HG02759 (cell line): ENCODE data around the gene HDAC6.

ENCODE experiments used
- ATAC-seq: cut with Tn5 transposase; IDR thresholded peaks from one replicate; pipeline ENCODE4 v1.9.1; 2021; ENCODE audit warnings: mild to moderate bottlenecking, moderate library complexity; ENCODE audit not compliant: unreplicated experiment

HDAC6 gene

GRCh38 chrX:48801280-48802088 lies at the start of gene HDAC6:
Gene HDAC6 (plus strand): TSS chrX:48802067. CDS start chrX:48802693, 626 bp downstream.
- ATAC-seq, result peak; percentile 87

DNA sequence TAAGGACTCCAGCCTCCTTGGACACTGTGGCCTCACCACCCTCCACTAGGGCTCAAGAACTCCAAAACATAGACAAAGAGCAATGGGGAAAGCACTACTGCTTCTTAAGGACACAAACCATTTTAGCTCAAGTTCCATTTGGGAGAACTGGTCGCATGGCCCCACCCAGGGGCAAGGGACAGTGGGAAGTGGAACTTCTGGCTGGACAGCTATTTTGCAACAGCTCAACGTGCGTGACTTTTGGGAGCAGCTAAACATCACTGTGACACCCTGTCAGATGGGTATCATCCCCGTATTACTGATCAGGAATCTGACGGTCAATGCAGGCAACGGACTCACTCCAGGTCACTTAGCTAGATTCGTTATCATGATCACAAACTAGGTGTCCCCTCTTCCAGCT lies 49.4 kb upstream of the HDAC6 start:
- ATAC-seq, result no peak

DNA sequence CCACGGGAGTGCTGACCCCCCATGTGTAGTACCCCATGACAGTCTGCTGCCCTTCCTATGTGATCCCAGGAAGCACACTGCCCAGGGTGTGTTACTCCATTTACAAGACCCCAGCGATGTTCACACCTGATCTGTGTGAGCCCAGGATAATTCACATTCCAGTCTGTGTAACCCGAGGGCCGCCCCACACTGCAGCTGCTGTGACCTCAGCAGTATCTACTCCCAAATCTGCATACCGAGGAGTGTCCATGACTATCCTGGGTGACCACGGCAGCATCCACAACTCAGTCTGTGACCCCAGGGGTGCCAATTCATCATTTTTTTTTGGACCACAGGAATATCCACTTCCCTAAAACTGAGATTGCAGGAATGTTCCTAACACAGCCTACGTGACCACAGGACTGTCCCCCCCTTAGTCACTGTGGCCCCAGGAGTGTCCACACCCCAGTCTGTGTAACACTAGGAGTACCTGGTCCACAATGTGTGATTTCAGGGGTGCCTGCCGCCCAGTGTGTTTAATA lies 48.1 kb upstream of the HDAC6 start:
- no peak for ATAC-seq

GRCh38 chrX:48754238-48754637 lies 47.6 kb upstream of the HDAC6 start:
- ATAC-seq, result no peak

DNA sequence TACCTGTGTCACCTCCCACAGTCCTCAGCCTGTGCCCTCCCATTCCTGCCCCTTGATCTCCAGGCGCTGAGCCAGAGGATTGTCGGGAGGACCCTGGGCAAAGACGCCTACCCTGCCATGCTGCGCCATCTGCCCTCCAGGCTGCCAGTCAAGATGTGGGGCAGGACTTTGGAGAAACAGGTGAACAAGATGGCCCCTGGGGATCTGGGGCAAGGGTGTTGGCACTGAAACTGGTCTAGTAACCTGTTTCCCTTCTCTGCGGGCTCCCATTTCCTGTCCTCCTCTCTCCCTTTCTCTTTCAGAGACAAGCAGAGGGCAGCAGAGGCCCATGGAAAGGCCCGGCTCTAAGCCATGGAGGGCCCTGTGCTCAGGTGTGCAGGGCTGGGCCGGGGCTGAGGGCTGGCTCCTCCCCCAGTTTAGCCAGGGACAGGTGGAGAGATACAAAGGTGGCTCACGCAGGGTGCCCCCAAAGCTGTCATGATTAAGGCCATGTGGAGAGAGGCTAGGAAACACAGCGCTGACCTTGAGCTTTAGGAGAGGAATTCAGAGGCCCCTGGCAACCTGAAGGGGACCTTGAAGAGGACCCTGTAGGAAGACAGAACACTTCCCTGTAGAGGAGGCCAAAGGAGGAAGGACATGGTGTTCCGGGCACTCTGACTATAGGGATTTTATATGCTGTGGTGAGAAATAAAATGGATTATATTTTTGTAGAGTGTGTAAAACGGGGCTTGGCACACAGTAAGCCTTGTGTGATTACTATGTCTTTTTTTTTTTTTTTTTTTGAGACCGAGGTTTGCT lies 40.0 kb upstream of the HDAC6 start, which contains the start of gene GLOD5:
Gene GLOD5, plus strand, starts transcription at position 74 of the 798 bp plus-strand sequence. Its CDS starts 44 bp downstream, at position 118.
- ATAC-seq, result no peak

DNA sequence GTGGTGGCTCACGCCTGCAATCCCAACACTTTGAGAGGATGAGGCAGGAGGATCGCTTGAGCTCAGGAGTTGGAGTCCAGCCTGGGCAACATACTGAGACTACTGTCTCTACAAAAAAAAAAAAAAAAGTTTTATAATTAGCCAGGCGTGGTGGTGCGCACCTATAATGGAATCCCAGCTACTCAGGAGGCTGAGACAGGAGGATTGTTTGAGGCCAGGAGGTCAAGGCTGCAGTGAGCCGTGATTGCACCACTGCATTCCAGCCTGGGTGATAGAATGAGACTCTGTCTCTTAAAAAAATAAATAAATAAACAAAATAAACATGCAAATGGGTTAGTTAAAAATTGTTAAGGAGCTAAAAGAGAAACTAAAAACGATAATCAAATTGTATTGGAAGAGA lies 32.6 kb upstream of the HDAC6 start:
- ATAC-seq, result no peak

DNA sequence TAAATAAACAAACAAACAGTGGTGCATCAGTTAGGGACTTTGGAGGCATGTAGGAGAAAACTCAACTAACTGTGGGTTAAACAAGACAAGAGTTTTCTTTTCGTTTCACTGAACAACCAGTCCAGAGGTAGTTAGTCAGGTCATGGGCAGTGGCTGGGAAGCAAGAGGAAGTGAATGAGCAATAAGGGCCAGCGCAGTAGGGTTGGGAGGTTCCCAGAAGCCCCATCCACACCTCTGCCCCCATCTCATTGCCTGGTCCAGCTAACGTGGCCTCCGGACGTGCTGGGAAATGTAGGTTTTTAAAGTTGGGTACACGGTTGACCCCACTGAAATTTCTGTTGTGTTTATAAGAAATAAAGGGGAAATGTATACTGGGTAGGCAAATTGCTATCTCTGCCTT lies 31.6 kb upstream of the HDAC6 start:
- no peak for ATAC-seq

DNA sequence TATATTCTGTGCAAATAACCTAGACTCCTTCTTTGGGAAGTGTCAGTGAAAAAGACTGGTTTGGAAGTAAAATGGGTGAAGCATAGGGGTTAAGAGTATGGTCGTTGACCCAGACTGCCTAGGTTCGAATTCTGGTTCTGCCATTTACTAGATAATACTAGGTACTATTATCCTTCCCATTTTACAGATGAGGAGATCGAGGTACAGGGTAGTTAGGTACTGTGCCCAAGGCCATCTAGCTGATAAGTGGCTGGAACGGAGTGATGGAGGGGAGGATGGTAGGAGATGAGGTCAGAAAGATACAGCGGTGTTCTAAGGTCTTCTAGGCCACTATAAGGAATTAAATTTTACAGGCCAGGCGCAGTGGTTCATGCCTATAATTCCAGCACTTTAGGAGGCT lies 29.3 kb upstream of the HDAC6 start:
- ATAC-seq, result no peak

- ATAC-seq, result no peak
These were observed 24.9 kb upstream of the HDAC6 start for GRCh38 chrX:48776818-48777439.

- no peak for ATAC-seq
These were observed 22.5 kb upstream of the HDAC6 start for GRCh38 chrX:48779399-48779798.

DNA sequence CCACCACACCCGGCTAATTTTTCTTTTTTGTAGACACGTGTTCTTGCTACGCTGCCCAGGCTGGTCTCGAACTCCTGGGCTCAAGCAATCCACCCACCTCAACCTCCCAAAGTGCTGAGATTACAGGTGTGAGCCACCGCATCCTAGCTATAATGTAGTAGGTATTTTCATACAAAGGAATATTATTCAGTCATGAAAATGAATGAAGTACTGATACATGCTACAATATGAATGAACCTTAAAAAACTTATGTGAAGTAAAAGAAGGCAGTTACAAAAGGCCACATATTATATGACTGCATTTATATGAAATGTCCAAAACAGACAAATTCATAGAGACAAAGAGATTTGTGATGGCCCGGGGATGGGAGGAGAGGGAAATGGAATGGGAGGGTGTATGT lies 20.2 kb upstream of the HDAC6 start:
- no peak for ATAC-seq

DNA sequence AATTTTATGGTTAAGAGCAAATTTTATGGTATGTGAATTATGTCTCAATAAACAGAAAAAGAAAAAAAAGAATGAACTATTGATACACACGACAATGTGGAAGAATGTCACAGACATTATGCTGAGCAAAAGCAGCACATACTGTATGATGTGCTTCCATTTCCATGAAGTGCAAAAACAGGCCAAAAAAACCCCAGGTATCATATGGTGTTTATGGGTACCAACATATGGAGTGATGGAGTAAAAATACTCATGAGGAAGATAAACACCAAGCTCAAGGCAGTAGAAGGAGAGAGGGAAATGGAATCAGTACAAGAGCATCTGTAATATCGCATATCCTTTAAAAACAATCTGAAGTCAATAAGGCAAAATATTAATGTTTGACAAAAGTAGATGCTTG lies 19.7 kb upstream of the HDAC6 start:
- ATAC-seq, result no peak

- ATAC-seq, result no peak
These were observed 19.1 kb upstream of the HDAC6 start for GRCh38 chrX:48782795-48783194.

GRCh38 chrX:48784726-48785125 lies 17.1 kb upstream of the HDAC6 start:
- ATAC-seq, result no peak

GRCh38 chrX:48785186-48785539 lies 16.7 kb upstream of the HDAC6 start:
- no peak for ATAC-seq

GRCh38 chrX:48785540-48786214 lies 16.2 kb upstream of the HDAC6 start:
- no peak for ATAC-seq

- ATAC-seq, result no peak
These were observed 15.5 kb upstream of the HDAC6 start, which contains the start of gene GATA1 for GRCh38 chrX:48786341-48786800. Gene GATA1 (plus strand): TSS chrX:48786590. CDS start chrX:48791110, 4,520 bp downstream.

DNA sequence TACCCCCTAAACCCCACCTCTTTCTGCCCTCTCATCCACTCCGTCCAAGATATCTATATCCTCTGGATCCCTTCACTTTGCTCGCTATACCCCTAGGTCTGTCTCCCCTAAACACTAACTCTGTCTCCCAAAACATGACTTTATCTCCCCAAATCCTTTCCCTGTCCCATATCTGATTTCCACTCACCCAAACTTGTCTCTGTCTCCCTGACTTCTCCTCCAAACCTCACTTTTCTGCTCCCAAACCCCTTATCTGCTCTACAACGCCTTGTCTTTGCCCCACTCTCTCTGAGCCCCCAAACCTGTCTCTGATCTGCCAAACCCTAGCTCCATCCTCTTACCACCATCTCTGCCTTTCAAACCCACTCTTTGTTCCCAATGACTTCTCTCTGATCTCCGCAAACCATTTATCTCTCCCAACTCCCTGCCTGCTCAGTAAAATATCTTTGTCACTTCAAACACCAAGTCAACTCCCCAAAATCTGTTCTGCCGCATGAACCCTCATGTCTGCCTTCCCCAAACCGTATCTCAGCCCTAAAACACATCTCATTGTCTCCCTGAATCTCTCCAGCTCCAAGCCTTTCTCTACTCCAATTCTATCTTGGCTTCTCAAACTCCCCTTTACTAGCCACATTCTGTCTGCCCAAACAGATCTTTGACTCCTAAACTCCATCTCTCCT lies 14.9 kb upstream of the HDAC6 start:
- ATAC-seq, result no peak

- ATAC-seq, result no peak
These were observed 14.1 kb upstream of the HDAC6 start for GRCh38 chrX:48787505-48788443.
